Stimulated activated CD4-positive, alpha-beta T cell treated with anti-CD3 and anti-CD28 coated beads, Interleukin-1b, Interleukin-23, amount 100 ng/mL, for 24 hours (primary cell): Measurements from ENCODE around the gene PCYOX1L.

ENCODE experiments used
- DNase-seq, 4 experiments: peaks; one replicate each; pipeline ENCODE4 v3.0.0-alpha.2; 2020; ENCODE audit warnings: low read depth in 4 of 4, low spot score in 1 of 4

PCYOX1L gene

GRCh38 chr5:149367249-149367971 lies 9.6 kb downstream of the PCYOX1L start:
- peak in 3 of 4 experiments; percentile 30 to 46 (median 32) for DNase-seq

GRCh38 chr5:149367972-149368645 lies 10.3 kb downstream of the PCYOX1L start:
- no peak for DNase-seq

- DNase-seq, result no peak
These were observed 13.0 kb downstream of the PCYOX1L start for GRCh38 chr5:149370878-149371277.

- peak; percentile 35 to 54 (median 44) for DNase-seq
These were observed 13.6 kb downstream of the PCYOX1L start for GRCh38 chr5:149371296-149371962.

- no peak for DNase-seq
These were observed 14.4 kb downstream of the PCYOX1L start for GRCh38 chr5:149372076-149372795.

- DNase-seq, result no peak
These were observed 15.1 kb downstream of the PCYOX1L start for GRCh38 chr5:149372932-149373331.

- no peak for DNase-seq
These were observed 16.5 kb downstream of the PCYOX1L start for GRCh38 chr5:149374303-149374702.

- no peak for DNase-seq
These were observed 17.0 kb downstream of the PCYOX1L start for GRCh38 chr5:149374801-149375200.

- no peak for DNase-seq
These were observed 17.6 kb downstream of the PCYOX1L start for GRCh38 chr5:149375434-149375833.

- no peak for DNase-seq
These were observed 18.3 kb downstream of the PCYOX1L start for GRCh38 chr5:149376104-149376503.

GRCh38 chr5:149376711-149377447 lies 19.0 kb downstream of the PCYOX1L start:
- no peak for DNase-seq

- DNase-seq, result no peak
These were observed 20.5 kb downstream of the PCYOX1L start for GRCh38 chr5:149378241-149378820.

GRCh38 chr5:149379177-149379761 lies 21.4 kb downstream of the PCYOX1L start, which contains the start of gene IL17B:
TSS of gene IL17B (minus strand) at chr5:149379292. CDS start at chr5:149379225, 67 bp downstream.
- DNase-seq, result no peak

GRCh38 chr5:149379818-149380374 lies 22.1 kb downstream of the PCYOX1L start:
- no peak for DNase-seq

- no peak for DNase-seq
These were observed 22.7 kb downstream of the PCYOX1L start for GRCh38 chr5:149380466-149381121.

- no peak for DNase-seq
These were observed 23.6 kb downstream of the PCYOX1L start for GRCh38 chr5:149381261-149381985.

GRCh38 chr5:149381986-149382338 lies 24.1 kb downstream of the PCYOX1L start:
- peak; percentile 63 to 74 (median 67) for DNase-seq

GRCh38 chr5:149382517-149383220 lies 24.8 kb downstream of the PCYOX1L start:
- no peak for DNase-seq
